ENCODE measurements around the gene PLB1.

Gene PLB1

DNA sequence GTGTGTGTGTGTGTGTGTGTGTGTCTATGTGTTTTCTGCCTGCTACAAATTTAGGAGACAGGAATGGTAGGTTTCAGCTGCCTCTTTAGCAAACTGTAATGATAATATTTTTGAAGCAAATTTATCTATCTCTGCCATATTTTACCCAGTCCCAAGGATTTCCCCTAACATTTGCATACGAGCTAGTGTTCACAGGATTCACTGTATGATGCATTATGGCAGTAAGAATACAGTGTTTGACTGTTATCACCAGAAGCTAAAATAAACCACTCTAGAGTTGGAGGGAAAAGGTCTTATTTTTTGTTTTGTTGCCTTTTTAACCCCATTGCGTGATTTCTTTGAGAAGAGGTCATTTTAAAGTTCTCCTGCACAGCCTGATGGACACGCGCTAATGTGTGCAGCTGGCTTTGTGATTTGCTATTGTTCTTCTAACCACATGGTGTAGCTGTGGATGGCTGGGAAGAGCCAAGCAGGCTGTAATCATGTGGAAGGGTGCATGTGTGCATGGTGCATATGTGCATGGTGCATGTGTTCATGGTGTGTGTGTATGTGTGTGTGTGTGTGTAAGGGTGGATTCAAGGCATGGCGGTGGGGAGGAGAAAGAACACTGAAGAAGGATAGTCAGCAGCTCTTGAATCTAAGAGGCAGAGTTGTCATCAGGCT, 62.4 kb downstream of the PLB1 start:
- no peaks in the 10 kb centered on the region for H3K36me3 Mint-ChIP-seq (ENCODE audit: insufficient read depth)

GRCh38 chr2:28558918-28559317, 63.1 kb downstream of the PLB1 start:
- Mint-ChIP-seq H3K4me3 (no peak overlapping the region), H3K27me3 (no peaks in the 10 kb centered on the region), H3K4me1 (ENCODE audit: low read depth in 2 of 2) (peaks cover 0 to 3% of the 10 kb centered on the region in 2 donors), H3K9me3 (no peaks in the 10 kb centered on the region), H3K27ac (no peak overlapping the region), H3K36me3 (ENCODE audit: insufficient read depth) (no peaks in the 10 kb centered on the region)
- DNase-seq (no peak), ATAC-seq (replicated peaks) (no peak)

More for the DNA sequence above, 62.4 kb downstream of the PLB1 start:
- no peaks in the 10 kb centered on the region for H3K27me3 Mint-ChIP-seq
- ATAC-seq (replicated peaks) (no peak), DNase-seq (no peak)
- H3K9me3 Mint-ChIP-seq = no peaks in the 10 kb centered on the region
- H3K4me1 Mint-ChIP-seq (ENCODE audit: low read depth in 2 of 2) = peaks cover 0 to 3% of the 10 kb centered on the region in 2 donors
- H3K27ac Mint-ChIP-seq = no peak overlapping the region
- H3K4me3 Mint-ChIP-seq = no peak overlapping the region

DNA sequence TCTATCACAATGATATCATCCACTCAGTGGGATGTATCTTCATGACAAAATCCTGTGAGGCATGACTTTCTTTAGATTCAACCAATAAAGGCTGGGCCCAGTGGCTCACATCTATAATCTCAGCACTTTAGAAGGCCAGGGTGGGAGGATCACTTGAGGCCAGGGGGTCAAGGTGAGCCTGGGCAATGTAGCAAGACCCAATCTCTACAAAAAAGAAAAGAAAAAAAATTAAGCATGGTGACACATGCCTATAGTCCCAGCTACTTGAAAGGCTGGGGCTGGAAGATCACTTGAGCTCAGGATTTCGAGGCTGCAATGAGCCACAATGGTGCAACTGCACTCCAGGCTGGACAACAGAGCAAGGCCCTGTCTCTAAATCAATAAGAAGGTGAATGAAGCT, 68.0 kb downstream of the PLB1 start:
- DNase-seq (no peak), ATAC-seq (replicated peaks) (no peak)
- no peak overlapping the region for H3K27ac Mint-ChIP-seq
- peaks cover 9 to 20% of the 10 kb centered on the region in 2 donors for H3K4me1 Mint-ChIP-seq (ENCODE audit: low read depth in 2 of 2)
- no peak overlapping the region for H3K4me3 Mint-ChIP-seq
- H3K9me3 Mint-ChIP-seq = no peaks in the 10 kb centered on the region
- no peaks in the 10 kb centered on the region for H3K27me3 Mint-ChIP-seq
- H3K36me3 Mint-ChIP-seq (ENCODE audit: insufficient read depth) = no peaks in the 10 kb centered on the region

DNA sequence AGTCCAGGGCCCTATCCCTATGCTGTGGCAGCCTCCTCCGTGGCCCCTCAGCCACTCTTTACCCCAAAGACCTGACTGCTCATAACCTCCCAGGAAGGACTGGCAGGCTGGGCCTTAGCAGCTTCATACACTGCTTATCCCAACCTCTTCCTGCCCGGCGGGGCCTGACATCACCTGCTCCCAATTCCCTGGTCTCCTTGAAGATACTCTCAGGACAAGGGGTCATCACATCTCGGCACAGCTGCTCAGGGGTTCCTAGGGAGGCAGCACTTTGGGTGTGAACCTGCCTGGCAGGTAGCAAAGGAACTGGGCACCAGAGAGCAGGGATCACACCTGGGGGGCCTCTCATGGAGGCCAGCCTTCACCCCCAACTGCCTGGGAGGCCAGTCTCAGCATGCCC, 68.5 kb downstream of the PLB1 start:
- Mint-ChIP-seq H3K4me1 (ENCODE audit: low read depth in 2 of 2) (peaks cover 9 to 20% of the 10 kb centered on the region in 2 donors), H3K27ac (no peak overlapping the region), H3K4me3 (no peak overlapping the region), H3K27me3 (peaks cover 0 to 4% of the 10 kb centered on the region in 2 donors), H3K9me3 (no peaks in the 10 kb centered on the region), H3K36me3 (ENCODE audit: insufficient read depth) (no peaks in the 10 kb centered on the region)
- ATAC-seq (replicated peaks) = no peak
- no peak for DNase-seq

- no peaks in the 10 kb centered on the region for H3K36me3 Mint-ChIP-seq (ENCODE audit: insufficient read depth)
- no peak overlapping the region for H3K27ac Mint-ChIP-seq
- no peak for ATAC-seq (replicated peaks)
- no peaks in the 10 kb centered on the region for H3K9me3 Mint-ChIP-seq
- H3K4me3 Mint-ChIP-seq = no peak overlapping the region
- peaks cover 9 to 20% of the 10 kb centered on the region in 2 donors for H3K4me1 Mint-ChIP-seq (ENCODE audit: low read depth in 2 of 2)
- no peak for DNase-seq
- peaks cover 0 to 5% of the 10 kb centered on the region in 2 donors for H3K27me3 Mint-ChIP-seq
Measured at GRCh38 chr2:28565033-28565432, 69.2 kb downstream of the PLB1 start.

DNA sequence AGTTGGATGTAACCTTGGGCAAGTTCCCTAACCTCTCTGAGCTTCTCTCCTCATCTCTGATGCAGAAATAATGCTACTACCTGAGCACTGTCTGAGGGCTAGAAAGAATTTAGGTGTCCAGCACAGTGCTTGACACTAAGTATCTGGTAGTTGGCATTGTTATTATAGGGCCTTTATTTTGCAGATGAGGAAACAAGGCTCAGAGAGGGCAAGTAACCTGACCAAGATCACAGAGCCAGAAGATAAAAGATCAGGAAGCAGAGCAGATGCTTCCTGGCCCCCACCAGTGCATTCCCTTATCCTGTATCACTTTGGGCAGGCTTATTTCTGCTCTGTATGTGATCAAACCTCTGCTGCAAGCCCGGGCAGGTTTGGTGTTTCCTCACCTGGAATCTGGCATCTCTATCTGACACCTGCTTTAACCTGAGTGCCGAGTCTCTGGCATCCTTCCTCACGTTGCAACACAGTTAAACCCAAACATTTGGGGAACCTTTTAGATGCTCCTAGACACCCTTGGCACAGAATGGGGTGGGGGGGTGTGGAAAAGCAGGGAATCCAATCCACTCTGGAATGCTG, 69.9 kb downstream of the PLB1 start:
- Mint-ChIP-seq H3K36me3 (ENCODE audit: insufficient read depth) (no peaks in the 10 kb centered on the region), H3K9me3 (no peaks in the 10 kb centered on the region), H3K4me3 (peak overlapping the region; percentile 86 to 91), H3K27me3 (peaks cover 0 to 5% of the 10 kb centered on the region in 2 donors), H3K4me1 (ENCODE audit: low read depth in 2 of 2) (peaks cover 9 to 20% of the 10 kb centered on the region in 2 donors), H3K27ac (peak overlapping the region; percentile 88 to 90)
- ATAC-seq (replicated peaks) = no peak
- no peak for DNase-seq

- no peaks in the 10 kb centered on the region for H3K36me3 Mint-ChIP-seq (ENCODE audit: insufficient read depth)
- peak; percentile 87 to 93 (median 92) for DNase-seq
- peak overlapping the region; percentile 88 to 90 for H3K27ac Mint-ChIP-seq
- peak; percentile 97 for ATAC-seq (replicated peaks)
- peaks cover 0 to 1% of the 10 kb centered on the region in 2 donors for H3K9me3 Mint-ChIP-seq
- peaks cover 9 to 20% of the 10 kb centered on the region in 2 donors for H3K4me1 Mint-ChIP-seq (ENCODE audit: low read depth in 2 of 2)
- H3K27me3 Mint-ChIP-seq = peaks cover 0 to 10% of the 10 kb centered on the region in 2 donors
- H3K4me3 Mint-ChIP-seq = peak overlapping the region; percentile 86 to 91
Measured at GRCh38 chr2:28566521-28567041, 70.7 kb downstream of the PLB1 start.

DNA sequence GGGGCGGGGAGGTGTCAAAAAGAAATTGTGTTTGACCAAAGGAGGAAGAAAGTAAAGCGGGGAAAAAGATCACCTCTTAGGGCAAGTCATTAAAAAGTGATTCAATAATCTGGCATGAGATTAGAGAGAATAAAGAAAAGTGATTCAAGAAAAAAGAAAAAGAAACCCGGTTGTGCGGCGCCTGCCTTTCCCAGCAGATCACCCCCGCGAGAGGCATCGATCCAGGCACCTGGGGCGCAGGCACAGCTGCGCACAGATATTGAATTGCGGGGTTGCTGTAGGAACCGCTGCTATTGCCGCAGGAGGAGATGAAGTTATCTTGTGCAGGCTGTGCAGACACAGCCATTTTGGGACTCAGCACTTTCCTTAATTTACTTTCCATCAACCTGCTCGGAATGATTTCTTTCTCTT, 71.2 kb downstream of the PLB1 start:
- DNase-seq = peak in 1 of 3 experiments; percentile 24
- Mint-ChIP-seq H3K4me1 (ENCODE audit: low read depth in 2 of 2) (peaks cover 9 to 20% of the 10 kb centered on the region in 2 donors), H3K36me3 (ENCODE audit: insufficient read depth) (no peaks in the 10 kb centered on the region), H3K4me3 (peak overlapping the region; percentile 86 to 91), H3K27ac (peak overlapping the region; percentile 88 to 90), H3K9me3 (peaks cover 0 to 1% of the 10 kb centered on the region in 2 donors), H3K27me3 (peaks cover 0 to 13% of the 10 kb centered on the region in 2 donors)
- peak; percentile 44 for ATAC-seq (replicated peaks)

DNA sequence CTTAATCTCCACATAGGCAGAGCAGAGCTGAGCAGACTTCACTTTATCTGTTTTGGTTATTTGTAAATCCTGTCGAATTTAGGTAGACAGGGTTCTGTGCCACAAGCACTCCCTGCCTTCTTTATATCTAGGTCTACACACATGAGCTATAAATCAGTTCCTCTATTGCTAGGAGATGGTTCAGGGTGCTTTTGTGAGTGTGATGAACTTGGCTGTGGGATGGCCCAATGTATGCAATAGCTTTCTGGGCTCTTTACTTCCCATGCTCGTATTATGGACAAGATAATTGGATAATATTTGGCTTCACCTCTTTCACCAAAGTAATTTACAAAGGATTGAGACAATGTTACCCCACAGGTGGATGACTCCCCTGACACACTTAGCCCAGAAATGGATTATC, 72.2 kb downstream of the PLB1 start:
- peaks cover 9 to 17% of the 10 kb centered on the region in 2 donors for H3K4me1 Mint-ChIP-seq (ENCODE audit: low read depth in 2 of 2)
- peak overlapping the region in 1 of 2 donors; percentile 23 for H3K27ac Mint-ChIP-seq
- DNase-seq = no peak
- H3K36me3 Mint-ChIP-seq (ENCODE audit: insufficient read depth) = no peaks in the 10 kb centered on the region
- peaks cover 0 to 1% of the 10 kb centered on the region in 2 donors for H3K9me3 Mint-ChIP-seq
- peaks cover 0 to 23% of the 10 kb centered on the region in 2 donors for H3K27me3 Mint-ChIP-seq
- peak overlapping the region; percentile 86 to 91 for H3K4me3 Mint-ChIP-seq
- no peak for ATAC-seq (replicated peaks)

- Mint-ChIP-seq H3K4me1 (ENCODE audit: low read depth in 2 of 2) (peaks cover 9 to 17% of the 10 kb centered on the region in 2 donors), H3K27ac (no peak overlapping the region), H3K9me3 (peaks cover 0 to 1% of the 10 kb centered on the region in 2 donors), H3K4me3 (no peak overlapping the region), H3K27me3 (peaks cover 0 to 23% of the 10 kb centered on the region in 2 donors), H3K36me3 (ENCODE audit: insufficient read depth) (no peaks in the 10 kb centered on the region)
- ATAC-seq (replicated peaks) (no peak), DNase-seq (no peak)
Measured at GRCh38 chr2:28568533-28568932, 72.7 kb downstream of the PLB1 start.

- Mint-ChIP-seq H3K9me3 (peaks cover 0 to 1% of the 10 kb centered on the region in 2 donors), H3K36me3 (ENCODE audit: insufficient read depth) (no peaks in the 10 kb centered on the region), H3K4me3 (no peak overlapping the region), H3K27me3 (peaks cover 0 to 23% of the 10 kb centered on the region in 2 donors), H3K4me1 (ENCODE audit: low read depth in 2 of 2) (peaks cover 9 to 17% of the 10 kb centered on the region in 2 donors), H3K27ac (no peak overlapping the region)
- ATAC-seq (replicated peaks) (no peak), DNase-seq (no peak)
Measured at GRCh38 chr2:28570431-28570830, 74.6 kb downstream of the PLB1 start.

GRCh38 chr2:28576714-28577113, 80.9 kb downstream of the PLB1 start:
- ATAC-seq (replicated peaks) (no peak), DNase-seq (no peak)
- Mint-ChIP-seq H3K36me3 (ENCODE audit: insufficient read depth) (no peaks in the 10 kb centered on the region), H3K9me3 (no peaks in the 10 kb centered on the region), H3K27ac (no peak overlapping the region), H3K4me3 (no peak overlapping the region), H3K4me1 (ENCODE audit: low read depth in 2 of 2) (no peaks in the 10 kb centered on the region), H3K27me3 (peaks cover 0 to 14% of the 10 kb centered on the region in 2 donors)

DNA sequence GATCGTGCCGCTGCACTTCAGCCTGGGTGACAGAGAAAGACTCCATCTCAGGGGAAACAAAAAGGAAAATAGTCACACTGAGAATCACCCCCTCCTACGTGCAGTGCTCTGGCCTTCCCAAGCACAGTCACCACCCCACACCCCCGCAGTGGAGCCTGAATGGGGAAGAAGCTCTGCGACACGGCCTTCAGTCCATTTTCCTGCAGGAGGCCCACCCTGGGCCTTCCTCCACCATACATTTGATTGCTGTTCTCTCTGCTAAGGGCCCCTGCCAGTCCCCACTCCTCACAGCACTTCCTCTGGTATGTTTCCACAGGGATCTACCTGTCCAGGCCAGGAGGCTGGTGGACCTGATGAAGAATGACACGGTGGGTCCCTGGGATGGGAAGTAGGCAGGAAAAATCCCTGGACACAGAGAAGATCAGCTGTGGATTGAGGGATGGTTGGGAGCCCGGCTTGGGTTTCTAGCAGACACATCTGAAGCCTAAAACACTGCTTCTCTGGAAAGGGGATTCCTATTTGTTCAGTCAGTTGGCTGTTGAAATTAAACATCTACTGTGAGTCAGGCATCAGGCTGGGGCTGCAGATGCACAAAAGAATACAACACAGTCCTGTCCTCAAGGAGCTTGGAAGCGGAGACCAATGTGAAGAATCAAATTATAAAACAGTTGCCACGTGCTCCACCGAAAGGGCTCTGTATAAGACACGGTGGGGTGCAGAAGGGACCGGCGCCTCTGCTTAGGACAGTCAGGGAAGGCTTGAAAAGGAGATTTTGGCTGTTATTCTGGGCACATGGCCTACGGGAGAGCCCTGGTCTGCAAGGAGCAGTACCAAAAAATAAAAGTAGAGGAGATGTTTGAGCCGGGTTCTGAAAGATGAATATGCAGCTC, 82.2 kb downstream of the PLB1 start:
- Mint-ChIP-seq H3K27ac (no peak overlapping the region), H3K4me1 (ENCODE audit: low read depth in 2 of 2) (no peaks in the 10 kb centered on the region), H3K9me3 (no peaks in the 10 kb centered on the region), H3K4me3 (no peak overlapping the region), H3K36me3 (ENCODE audit: insufficient read depth) (no peaks in the 10 kb centered on the region), H3K27me3 (peaks cover 0 to under 1% of the 10 kb centered on the region in 2 donors)
- DNase-seq (no peak), ATAC-seq (replicated peaks) (no peak)
